Measurements from ENCODE around the gene PPP2R3B. TPM values are rescaled to one million over a fixed set of nuclear protein-coding genes. Genes with fewer than 3 reads are reported as not detected.

The PPP2R3B gene
- total and polyA plus RNA-seq, 2 of the 13 experiments (the other 11 are each of a cell fraction or from before 2014, with no cell fraction given) = 17.0 to 21.4 TPM

DNA sequence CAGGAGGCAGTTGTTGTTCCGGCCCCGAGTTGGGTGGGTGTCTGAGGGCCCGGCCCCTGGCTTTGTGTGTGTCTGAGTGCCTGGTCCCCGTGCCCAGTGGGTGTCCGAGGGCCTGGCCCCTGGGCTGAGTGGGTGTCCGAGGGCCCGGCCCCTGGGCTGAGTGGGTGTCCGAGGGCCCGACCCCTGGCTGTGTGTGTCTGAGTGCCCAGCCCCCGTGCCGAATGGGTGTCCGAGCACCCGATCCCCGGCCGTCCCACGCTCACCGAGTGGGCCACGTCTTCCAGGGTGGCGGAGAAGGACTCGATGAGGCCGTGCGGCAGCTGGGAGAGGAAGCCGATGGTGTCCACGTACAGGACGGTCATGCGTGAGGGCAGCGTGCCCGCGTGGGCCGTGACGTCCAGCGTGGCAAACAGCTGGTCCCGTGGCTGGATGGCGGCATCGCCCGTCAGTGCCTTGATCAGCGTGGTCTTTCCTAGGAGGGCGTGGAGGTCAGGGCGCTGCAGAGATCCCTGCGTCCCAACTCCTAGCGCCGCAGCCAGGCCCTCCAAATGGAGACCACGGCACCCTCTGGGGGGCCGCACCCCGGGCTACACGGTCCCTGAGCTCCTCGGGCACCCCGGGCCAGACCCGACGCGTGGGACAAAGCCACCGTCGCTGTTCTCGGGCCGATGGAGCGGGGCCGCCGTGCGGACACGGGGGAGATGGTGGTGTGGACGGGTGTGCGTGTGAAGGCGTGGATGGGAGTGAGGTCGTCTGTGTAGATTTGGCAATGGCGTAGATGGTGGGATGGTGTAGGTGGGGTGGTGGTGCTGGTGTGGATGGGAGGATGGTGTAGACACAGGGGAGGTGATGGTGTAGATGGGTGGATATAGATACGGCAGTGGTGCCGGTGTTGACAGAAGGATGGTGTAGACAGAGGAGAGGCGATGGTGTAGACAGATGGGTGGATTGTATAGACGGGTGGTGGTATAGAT is 75.3 kb downstream of the PPP2R3B start (continued):
- TF ChIP-seq, protein P1, sequence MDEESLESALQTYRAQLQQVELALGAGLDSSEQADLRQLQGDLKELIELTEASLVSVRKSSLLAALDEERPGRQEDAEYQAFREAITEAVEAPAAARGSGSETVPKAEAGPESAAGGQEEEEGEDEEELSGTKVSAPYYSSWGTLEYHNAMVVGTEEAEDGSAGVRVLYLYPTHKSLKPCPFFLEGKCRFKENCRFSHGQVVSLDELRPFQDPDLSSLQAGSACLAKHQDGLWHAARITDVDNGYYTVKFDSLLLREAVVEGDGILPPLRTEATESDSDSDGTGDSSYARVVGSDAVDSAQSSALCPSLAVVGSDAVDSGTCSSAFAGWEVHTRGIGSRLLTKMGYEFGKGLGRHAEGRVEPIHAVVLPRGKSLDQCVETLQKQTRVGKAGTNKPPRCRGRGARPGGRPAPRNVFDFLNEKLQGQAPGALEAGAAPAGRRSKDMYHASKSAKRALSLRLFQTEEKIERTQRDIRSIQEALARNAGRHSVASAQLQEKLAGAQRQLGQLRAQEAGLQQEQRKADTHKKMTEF (CRISPR knock-in tag; IDR thresholded peaks at IDR 0.05) = no peak
- TF ChIP-seq ZNF776 (CRISPR knock-in tag; IDR thresholded peaks at IDR 0.05) = no peak
- TF ChIP-seq ZNF496 (CRISPR knock-in tag; IDR thresholded peaks at IDR 0.05; ENCODE audit: insufficient replicate concordance) = no peak
- TF ChIP-seq ZNF556 (CRISPR knock-in tag; IDR thresholded peaks at IDR 0.05; ENCODE audit: borderline replicate concordance) = no peak
- TF ChIP-seq, protein P2, sequence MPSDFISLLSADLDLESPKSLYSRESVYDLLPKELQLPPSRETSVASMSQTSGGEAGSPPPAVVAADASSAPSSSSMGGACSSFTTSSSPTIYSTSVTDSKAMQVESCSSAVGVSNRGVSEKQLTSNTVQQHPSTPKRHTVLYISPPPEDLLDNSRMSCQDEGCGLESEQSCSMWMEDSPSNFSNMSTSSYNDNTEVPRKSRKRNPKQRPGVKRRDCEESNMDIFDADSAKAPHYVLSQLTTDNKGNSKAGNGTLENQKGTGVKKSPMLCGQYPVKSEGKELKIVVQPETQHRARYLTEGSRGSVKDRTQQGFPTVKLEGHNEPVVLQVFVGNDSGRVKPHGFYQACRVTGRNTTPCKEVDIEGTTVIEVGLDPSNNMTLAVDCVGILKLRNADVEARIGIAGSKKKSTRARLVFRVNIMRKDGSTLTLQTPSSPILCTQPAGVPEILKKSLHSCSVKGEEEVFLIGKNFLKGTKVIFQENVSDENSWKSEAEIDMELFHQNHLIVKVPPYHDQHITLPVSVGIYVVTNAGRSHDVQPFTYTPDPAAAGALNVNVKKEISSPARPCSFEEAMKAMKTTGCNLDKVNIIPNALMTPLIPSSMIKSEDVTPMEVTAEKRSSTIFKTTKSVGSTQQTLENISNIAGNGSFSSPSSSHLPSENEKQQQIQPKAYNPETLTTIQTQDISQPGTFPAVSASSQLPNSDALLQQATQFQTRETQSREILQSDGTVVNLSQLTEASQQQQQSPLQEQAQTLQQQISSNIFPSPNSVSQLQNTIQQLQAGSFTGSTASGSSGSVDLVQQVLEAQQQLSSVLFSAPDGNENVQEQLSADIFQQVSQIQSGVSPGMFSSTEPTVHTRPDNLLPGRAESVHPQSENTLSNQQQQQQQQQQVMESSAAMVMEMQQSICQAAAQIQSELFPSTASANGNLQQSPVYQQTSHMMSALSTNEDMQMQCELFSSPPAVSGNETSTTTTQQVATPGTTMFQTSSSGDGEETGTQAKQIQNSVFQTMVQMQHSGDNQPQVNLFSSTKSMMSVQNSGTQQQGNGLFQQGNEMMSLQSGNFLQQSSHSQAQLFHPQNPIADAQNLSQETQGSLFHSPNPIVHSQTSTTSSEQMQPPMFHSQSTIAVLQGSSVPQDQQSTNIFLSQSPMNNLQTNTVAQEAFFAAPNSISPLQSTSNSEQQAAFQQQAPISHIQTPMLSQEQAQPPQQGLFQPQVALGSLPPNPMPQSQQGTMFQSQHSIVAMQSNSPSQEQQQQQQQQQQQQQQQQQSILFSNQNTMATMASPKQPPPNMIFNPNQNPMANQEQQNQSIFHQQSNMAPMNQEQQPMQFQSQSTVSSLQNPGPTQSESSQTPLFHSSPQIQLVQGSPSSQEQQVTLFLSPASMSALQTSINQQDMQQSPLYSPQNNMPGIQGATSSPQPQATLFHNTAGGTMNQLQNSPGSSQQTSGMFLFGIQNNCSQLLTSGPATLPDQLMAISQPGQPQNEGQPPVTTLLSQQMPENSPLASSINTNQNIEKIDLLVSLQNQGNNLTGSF (CRISPR knock-in tag; IDR thresholded peaks at IDR 0.05) = no peak
- TF ChIP-seq MAF1 (CRISPR knock-in tag; IDR thresholded peaks at IDR 0.05; ENCODE audit: borderline replicate concordance) = no peak
- no peak for TF ChIP-seq TSC22D2 (CRISPR knock-in tag; IDR thresholded peaks at IDR 0.05; ENCODE audit: borderline replicate concordance)
- TF ChIP-seq, protein P3, sequence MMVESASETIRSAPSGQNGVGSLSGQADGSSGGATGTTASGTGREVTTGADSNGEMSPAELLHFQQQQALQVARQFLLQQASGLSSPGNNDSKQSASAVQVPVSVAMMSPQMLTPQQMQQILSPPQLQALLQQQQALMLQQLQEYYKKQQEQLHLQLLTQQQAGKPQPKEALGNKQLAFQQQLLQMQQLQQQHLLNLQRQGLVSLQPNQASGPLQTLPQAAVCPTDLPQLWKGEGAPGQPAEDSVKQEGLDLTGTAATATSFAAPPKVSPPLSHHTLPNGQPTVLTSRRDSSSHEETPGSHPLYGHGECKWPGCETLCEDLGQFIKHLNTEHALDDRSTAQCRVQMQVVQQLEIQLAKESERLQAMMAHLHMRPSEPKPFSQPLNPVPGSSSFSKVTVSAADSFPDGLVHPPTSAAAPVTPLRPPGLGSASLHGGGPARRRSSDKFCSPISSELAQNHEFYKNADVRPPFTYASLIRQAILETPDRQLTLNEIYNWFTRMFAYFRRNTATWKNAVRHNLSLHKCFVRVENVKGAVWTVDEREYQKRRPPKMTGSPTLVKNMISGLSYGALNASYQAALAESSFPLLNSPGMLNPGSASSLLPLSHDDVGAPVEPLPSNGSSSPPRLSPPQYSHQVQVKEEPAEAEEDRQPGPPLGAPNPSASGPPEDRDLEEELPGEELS (CRISPR knock-in tag; IDR thresholded peaks at IDR 0.05) = no peak
- TF ChIP-seq, protein P4, sequence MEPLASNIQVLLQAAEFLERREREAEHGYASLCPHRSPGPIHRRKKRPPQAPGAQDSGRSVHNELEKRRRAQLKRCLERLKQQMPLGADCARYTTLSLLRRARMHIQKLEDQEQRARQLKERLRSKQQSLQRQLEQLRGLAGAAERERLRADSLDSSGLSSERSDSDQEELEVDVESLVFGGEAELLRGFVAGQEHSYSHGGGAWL (CRISPR knock-in tag; IDR thresholded peaks at IDR 0.05) = no peak
- TF ChIP-seq AGO1 (IDR thresholded peaks at IDR 0.05; ENCODE audit: low read depth, low read length, poor library complexity, severe bottlenecking) = peak; percentile 76
- TF ChIP-seq ZSCAN9 (CRISPR knock-in tag; IDR thresholded peaks at IDR 0.05; ENCODE audit: borderline replicate concordance) = no peak
- TF ChIP-seq NONO (IDR thresholded peaks at IDR 0.05) = no peak
- no peak for TF ChIP-seq NONO (CRISPR knock-in tag; conservative IDR thresholded peaks at IDR 0.05)
- TF ChIP-seq, protein P5, sequence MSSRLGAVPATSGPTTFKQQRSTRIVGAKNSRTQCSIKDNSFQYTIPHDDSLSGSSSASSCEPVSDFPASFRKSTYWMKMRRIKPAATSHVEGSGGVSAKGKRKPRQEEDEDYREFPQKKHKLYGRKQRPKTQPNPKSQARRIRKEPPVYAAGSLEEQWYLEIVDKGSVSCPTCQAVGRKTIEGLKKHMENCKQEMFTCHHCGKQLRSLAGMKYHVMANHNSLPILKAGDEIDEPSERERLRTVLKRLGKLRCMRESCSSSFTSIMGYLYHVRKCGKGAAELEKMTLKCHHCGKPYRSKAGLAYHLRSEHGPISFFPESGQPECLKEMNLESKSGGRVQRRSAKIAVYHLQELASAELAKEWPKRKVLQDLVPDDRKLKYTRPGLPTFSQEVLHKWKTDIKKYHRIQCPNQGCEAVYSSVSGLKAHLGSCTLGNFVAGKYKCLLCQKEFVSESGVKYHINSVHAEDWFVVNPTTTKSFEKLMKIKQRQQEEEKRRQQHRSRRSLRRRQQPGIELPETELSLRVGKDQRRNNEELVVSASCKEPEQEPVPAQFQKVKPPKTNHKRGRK (CRISPR knock-in tag; IDR thresholded peaks at IDR 0.05) = no peak
- TF ChIP-seq ZNF124 (CRISPR knock-in tag; IDR thresholded peaks at IDR 0.05) = no peak
- no peak for TF ChIP-seq ZNF589 (CRISPR knock-in tag; conservative IDR thresholded peaks at IDR 0.05)
- no peak for TF ChIP-seq ZNF333 (CRISPR knock-in tag; IDR thresholded peaks at IDR 0.05; ENCODE audit: borderline replicate concordance)

Data from HepG2 (cell line).